AG09319 (cell line): ENCODE data around the gene BPHL.

Experiments
- DNase-seq: peaks from one replicate; pipeline ENCODE4 v3.0.0-alpha.2; 2010; ENCODE audit warnings: low read depth; ENCODE audit errors: extremely low read depth
- TF ChIP-seq, protein P1 (sequence below): IDR thresholded peaks from 2 replicates; pipeline ENCODE4 v1.5.1; 2011; ENCODE audit warnings: low read depth, mild to moderate bottlenecking, inconsistent platforms, low read length, moderate library complexity

Gene BPHL

DNA sequence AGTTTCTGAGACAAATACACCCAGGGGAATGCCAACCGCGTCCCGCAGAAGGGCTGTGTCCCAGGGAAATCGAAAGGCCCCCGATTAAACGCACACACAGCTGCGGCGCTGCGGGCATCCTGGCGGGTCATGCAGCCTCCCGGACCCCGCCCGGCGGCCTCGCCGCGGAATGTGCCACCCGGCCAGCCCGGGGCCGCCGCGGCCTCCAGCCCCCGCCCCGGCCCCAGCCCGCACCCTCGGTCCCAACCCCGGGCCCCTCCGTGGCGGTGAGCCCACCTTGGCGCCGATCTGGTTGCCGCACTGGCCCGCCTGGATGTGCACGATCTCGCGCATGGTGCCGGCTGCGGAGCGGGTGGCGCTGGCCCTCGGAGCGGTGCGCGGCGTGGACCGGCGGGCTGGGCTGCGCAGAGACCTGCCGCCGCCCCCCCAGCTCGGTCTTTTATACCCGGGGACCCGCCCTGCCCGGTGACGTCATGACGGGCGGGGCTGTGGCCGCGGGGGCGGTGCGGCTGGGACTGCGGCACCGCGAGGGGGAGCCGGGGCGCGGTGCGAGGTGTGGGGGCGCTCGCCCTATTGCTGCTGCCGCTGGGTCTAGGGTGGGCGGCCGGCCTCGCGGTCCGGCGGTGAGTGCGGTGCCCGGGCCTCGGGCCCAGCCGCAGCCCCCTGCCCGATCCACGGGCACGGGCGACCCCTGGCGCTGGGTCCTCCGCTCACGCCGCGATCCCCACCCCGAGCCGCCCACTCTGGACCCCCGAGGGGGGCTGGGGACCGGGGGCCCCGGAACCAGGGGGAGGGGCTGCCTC, 38.8 kb downstream of the BPHL start, which contains the start of gene TUBB2A:
Gene TUBB2A, minus strand, starts transcription at position 414 of the 803 bp plus-strand sequence. Its CDS starts 81 bp downstream, at position 333.
- DNase-seq: peak; percentile 69
- TF ChIP-seq, protein P1, sequence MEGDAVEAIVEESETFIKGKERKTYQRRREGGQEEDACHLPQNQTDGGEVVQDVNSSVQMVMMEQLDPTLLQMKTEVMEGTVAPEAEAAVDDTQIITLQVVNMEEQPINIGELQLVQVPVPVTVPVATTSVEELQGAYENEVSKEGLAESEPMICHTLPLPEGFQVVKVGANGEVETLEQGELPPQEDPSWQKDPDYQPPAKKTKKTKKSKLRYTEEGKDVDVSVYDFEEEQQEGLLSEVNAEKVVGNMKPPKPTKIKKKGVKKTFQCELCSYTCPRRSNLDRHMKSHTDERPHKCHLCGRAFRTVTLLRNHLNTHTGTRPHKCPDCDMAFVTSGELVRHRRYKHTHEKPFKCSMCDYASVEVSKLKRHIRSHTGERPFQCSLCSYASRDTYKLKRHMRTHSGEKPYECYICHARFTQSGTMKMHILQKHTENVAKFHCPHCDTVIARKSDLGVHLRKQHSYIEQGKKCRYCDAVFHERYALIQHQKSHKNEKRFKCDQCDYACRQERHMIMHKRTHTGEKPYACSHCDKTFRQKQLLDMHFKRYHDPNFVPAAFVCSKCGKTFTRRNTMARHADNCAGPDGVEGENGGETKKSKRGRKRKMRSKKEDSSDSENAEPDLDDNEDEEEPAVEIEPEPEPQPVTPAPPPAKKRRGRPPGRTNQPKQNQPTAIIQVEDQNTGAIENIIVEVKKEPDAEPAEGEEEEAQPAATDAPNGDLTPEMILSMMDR: peak; percentile 34

DNA sequence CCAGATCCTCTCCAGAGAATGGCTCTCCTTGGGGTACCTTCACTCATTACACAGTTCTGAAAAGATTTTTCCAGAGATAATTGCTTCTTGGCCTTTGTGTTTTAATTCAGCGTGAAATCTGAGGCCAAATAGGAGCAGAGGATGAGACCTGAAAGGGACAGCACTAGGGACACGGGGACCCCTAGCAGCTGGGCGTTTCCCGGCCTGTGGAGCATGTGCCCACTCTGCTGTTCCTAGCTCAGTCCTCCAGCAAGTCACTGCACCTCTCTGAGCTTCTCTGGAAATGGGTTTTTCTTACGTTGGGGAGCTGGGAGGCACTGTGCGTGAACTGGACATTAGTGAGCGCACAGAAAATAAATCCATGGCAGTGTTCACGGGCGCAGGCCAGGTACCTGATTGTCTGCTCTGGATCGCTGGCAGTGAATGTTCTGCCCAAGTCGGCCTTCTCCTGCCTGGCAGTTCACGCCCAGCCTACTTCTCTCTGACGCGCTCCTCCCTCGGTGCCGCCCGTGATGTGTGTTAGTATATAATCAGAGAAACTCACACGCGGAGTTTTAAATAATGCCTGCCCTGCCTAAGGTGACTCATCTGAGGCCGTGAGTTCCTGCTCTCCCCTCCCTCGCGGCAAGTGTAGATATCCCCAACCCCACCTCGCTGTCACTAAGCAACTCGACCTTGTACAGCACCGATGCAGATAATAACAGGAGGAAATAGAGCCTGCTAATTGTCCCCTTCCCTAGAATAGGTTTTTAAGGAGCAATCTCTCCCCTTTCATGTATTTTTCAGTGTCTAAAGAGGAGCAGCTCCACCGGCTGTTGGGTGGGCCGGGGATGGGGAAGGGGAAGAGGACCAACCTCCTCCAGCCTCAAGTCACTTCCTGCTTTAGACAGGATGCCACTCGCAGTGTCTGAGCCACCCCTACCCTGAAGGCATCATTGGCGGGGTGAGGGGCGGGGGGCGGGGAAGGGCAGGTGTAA, 41.6 kb downstream of the BPHL start:
- TF ChIP-seq, protein P1: no peak
- DNase-seq: no peak

DNA sequence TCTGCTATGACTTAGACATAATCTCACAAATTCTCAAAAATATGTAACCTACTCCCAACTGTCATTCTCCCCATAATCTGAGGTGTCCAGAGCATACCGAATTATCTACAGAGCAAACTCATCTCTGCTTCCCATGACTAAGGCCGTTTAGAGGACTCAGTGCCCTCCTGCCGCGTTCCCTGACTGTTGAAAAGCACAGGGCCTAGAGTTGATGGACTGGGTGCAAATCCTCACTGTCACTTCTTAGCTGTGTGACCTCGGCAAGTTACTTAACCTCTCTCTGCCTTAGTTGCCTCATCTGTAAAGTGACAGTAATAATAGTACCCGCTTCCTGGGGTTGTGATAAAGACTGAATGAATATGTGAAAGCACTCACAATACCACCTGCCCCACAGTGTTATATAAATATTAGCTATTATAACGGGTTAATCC, 43.6 kb downstream of the BPHL start:
- TF ChIP-seq, protein P1: no peak
- DNase-seq: no peak

DNA sequence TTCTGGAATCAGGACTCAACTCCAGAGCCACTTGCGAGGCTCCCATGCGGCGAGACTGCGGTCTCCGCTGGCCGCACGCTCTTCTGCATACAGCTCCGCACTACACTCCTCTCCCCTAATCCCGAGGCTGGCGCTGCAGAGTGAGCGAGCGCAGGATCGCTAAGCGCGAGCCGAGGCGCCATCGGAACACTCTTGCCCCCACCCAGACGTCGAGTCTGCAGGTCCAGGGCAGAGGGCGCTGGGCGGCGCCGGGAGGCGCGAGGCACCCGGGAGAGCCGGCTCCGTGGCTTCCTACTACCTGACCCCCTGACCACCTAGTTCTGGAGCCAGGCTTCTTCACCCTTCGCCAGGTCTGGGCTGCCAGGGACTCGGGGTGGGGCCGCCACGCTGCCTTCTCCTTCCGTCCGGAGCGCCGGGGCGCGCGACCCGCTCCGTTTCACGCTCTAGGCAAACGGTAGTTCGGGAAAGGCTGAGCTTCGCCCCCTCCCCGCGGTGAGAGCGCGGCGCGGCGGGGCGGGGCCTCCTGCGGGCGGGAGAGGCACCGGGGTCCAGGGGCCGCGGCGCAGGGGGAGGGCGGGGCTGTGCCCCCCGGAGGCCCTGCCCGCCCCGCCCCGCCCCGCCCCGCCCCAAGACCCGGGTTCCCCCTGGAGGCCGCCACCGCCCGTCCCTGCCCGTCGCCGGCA, 44.2 kb downstream of the BPHL start:
- no peak for DNase-seq

DNA sequence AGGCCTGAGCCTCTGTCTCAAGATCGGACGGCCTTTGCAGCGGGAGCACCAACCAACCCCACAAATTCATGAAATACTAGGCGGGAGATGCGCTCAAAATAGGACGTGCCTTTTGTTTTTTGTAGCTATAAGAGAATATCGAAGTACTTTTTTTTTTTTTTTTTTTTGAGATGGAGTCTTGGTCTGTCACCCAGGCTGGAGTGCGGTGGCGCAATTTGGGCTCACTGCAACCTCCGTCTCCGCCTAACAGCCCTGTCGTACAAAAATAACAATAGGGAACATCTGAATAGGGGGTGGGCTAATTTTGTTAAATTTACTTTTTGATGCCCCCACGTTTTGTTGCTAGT, 44.7 kb downstream of the BPHL start:
- DNase-seq: no peak
- TF ChIP-seq, protein P1: no peak; the same call in 1 of the 2 replicates

More for the DNA sequence above, 44.2 kb downstream of the BPHL start:
- TF ChIP-seq, protein P1: peak; percentile 16

DNA sequence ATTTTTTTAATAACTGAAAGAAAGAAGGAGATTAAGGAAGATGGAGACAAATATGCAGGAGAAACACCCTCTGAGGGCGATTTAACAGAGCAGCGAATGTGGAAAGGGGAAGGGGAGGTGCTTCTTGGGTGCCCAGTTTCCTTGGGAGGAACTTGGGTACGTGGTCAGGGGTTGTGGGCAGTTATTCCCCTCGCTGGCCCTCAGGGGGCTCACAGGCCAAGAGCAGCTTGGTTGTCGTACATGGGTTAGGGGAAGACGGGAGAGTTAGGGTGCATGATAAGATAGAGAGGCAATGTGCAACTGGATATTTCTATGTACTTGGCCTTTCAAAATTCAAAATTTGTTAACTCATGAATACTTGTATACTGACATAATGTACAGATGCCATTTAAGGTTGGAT, 45.9 kb downstream of the BPHL start:
- TF ChIP-seq, protein P1: no peak
- DNase-seq: no peak
